TTC549 (cell line): ENCODE measurements around the gene LRP11.
A peak's percentile ranks its signal among the peaks of the same experiment; 100 is the strongest.
"Not testable (repeated sequence)": the region's sequence is repeated elsewhere in the genome, so short reads cannot be mapped to it uniquely, and the experiment has no call there.

Source experiments
- FAIRE-seq: peaks from 2 replicates; lab custom pipeline; 2012; peaks lifted over from hg19 to GRCh38; lab: Jason Lieb, UNC

The LRP11 gene

DNA sequence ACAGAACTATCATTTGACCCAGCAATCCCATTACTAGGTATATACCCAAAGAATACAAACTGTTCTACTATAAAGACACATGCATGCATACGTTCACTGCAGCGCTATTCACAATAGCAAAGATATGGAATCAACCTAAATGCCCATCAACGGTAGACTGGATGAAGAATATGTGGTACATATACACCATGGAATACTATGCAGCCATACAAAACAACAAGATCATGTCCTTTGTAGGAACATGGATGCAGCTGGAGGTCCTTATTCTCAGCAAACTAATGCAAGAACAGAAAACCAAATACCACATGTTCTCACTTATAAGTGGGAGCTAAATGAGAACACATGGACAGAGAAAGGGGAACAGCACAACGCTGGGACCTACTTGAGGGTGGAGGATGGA is 15.8 kb downstream of the LRP11 start:
- not testable (repeated sequence) for FAIRE-seq

DNA sequence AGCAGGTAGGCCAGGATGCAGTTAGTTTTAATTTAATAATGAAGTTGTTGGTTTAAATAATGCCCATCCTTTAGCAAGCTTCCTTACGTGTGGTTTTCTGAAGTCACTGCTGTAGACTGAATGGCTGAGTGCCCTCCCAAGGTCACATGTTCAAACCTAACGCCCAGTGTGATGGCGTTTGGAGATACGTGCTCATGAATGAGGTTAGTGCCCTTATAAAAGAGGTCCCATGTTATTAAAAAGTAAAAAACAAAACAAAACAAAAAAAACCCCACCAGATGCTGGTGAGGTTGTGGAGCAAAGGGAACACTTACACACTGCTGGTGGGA is 16.3 kb downstream of the LRP11 start:
- FAIRE-seq: no peak

DNA sequence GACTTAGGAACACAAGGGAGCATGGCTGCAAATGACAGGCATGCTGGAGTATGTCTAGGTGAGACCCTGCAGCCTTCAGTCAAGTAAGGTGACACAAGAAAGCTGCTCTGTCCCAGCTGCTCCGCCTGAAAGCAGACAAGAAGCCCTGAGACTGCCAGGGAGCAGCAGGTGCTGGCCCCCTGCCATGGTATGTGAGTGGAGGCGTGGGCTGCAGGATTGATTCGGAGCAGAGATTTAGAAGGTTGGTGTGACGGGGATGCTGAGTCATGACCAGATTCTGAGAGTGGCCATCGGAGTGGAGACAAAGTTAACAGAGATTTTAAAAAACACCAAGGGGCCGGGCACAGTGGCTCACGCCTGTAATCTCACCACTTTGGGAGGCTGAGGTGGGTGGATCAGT is 17.8 kb downstream of the LRP11 start:
- FAIRE-seq: no peak

DNA sequence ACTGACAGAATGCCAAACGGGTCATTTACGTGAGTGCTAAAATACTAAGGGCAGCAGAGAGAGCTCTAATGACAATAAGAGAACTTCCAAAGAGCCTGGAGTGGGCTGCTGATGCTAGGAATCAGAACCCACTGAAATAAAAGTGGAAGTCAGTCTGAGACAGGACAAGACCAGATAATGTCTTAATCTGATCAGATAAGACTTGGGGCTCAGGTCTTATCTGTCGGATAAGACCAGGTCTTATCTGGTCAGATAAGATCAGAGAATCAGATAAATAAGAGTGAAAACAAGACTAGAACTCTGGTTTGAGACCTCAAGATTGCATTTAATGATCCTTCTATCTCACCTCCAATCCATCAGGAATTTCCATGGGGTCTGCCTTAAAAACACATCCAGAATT is 18.6 kb downstream of the LRP11 start:
- no peak for FAIRE-seq

DNA sequence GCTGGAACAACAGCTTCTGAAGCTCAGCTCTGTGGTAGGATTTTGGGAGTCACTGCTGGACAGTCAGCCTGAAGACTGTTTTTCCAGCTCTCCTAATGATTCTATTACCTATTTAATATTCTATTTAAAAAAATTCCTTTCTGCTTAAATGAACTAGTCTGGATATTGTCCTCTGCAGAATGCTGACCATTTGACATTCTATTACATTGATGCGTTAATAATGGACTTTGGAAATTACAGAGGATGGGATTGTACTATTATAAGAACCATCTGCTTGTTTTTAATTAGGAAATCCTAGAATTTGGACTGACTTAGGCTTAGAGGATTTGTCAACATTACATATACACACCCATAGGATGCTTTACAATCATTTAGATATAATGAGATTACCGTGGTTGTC is 19.7 kb downstream of the LRP11 start:
- FAIRE-seq: no peak

DNA sequence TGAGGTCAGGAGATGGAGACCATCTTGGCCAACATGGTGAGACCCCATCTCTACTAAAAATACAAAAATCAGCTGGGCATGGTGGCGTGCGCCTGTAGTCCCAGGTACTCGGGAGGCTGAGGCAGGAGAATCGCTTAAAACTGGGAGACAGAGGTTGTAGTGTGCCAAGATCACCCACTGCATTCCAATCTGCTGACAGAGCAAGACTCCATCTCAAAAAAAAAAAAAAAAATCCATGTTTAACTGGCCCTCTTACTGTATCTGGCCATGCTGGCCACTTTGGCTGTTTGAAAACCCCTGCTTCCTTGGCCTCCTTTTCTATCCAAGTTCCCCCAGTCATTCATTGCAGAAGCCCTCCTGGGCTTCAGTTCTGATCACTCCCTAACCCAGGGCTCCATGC is 20.1 kb downstream of the LRP11 start:
- not testable (repeated sequence) for FAIRE-seq

DNA sequence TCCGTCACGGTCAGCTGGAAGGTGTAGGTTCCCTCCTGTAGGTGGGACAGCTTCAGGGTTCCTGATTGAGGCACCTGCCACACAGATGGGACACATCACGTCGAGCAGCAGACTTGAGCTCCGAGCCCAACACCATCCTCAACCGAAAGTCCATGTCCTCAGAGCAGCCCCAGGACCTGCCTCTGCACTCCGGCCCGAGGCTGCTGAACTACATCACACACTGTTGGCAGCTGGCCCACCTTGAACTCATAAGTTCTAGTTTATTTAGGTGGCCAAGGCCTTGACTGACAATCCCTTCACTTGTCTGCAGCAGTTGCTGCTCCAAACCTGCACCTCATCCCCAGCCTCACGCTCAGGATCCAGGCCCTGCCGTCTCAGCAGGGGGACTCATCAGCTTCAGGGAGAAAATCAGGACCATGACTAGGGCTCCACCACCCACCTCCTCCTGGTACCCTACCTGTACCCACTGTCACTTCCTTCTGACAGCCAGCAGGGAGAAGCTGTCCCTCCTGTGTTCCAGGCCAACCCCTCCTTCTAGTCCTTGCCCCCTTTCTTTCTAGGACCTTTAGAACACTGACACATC is 21.0 kb downstream of the LRP11 start:
- FAIRE-seq: no peak

DNA sequence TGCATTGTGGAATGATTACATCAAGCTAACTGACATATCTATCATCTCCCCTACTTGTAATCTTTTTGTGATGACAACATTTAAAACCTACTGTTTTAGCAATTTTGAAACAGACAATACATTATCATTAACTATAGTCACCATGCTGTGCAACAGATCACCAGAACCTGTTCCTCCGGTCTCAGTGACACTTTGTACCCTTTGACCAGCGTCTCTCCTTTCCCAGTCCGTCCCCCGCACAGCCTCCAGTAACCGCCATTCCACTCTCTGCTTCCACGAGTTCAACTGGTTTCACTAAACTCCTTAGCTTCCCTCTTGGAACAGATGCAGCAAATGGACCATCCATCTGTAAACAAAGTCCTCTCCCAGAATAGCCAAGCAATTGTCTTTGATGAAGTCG is 21.8 kb downstream of the LRP11 start:
- no peak for FAIRE-seq

DNA sequence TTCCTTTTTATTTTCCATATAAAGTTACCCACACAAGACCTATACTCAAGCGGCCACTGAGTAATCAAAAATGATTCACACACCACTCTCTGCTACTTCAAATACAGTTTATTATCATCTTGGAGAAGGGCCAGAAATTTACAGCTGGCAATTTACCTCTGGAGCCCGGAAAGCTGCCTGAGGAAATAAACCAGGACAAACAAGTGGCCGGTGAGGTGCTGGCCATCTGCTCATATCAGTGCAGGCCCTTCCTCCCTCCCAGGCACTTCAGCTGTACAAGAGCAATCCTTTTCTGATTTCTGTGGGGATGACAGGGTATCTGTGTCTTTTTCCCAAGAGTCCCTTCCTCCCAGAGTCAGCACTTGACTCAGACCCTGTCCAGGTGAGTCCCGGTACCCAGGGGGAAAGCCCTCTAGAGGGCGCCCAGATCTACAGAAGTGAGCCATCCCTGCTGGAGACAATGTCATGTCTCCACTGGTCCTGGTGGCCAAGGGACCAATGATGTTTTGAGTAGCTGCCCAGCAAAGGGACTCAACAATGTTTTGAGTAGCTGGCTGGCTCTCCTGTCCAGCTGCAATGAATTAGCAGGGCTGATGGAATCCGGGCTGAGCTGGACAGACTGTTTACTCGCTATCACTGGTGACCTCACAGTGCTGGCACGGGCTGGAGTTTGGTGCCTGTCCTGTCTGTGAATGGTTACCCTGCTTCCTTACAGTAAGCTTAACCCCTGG is 23.6 kb downstream of the LRP11 start:
- FAIRE-seq: no peak

DNA sequence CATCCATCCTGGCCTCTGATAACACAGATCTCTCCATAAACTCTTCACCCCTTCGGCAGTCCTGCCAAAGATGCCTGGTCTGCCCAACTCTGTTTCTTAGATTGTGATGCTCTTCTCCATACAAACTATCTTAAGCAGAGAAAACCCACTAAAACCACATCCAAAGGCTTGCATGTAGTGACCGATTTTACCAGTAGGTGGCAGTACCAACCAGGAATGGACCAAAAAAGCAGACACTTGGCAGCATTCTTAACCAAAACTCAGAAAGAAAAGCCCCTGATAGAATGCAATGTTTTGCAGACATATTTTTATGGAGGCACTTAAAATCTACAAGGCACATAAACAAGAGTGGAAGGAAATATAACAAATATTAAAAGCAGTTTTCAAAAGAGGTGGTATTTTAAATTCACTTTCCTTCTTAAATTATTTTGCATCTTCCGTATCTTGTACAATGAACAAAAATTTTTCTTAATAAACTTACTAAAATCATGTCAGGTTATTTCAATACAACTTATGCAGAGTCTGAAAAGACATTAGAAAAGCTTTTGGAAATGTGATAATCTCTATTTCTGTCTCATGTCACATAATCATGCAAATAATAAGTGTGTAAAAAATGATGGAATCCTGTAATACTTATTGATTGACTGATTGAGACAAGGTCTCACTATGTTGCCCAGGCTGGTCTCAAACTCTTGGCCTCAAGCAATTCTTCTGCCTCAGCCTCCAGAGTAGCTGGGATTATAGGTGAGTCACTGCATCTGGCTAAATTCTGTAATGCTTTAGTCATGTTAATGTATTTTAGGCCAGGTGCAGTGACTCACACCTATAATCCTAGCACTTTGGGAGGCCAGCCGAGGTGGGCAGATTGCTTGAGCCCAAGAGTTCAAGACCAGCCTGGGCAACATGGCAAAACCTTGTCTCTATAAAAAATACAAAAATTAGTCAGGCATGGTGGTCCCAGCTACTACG is 29.4 kb downstream of the LRP11 start:
- peak; percentile 38 for FAIRE-seq

DNA sequence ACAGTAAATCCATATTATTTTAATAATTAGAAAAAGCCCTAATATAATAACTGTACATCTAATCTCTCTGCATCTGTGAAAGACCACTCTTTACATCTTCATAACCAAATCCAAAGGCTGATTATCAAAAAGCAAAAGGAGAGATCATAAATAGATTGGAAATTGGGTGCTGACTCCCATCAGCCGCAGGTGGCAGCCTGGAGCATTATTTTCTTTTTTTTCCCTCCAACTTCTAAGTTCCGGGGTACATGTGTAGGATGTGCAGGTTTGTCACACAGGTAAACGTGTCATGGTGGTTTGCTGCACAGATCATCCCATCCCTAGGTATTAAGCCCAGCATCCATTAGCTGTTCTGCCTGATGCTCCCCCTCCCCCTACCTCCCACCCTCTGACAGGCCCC is 30.5 kb downstream of the LRP11 start:
- no peak for FAIRE-seq

DNA sequence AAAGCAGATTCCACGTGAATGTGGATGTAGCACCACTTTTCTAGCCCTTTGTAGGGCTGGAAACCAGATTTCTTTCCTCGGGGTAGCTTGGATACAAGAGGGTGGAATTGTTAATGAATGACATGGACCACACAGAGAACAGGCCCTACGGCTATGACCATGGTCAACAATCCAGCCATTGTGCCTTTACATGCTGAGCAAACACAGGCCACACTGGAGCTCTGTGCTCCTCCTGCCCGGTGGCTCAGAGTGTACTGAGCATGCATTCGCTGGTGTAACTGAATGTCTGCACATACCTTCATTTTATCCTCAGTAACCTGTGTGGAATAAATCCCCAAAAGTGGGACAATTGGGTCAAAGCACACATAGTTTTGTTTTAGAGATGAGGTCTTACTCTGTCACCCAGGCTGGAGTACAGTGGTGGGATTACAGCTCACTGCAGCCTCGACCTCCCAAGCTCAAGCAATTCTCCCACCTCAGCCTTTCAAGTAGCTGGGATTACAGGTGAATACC is 32.8 kb downstream of the LRP11 start:
- FAIRE-seq: no peak

DNA sequence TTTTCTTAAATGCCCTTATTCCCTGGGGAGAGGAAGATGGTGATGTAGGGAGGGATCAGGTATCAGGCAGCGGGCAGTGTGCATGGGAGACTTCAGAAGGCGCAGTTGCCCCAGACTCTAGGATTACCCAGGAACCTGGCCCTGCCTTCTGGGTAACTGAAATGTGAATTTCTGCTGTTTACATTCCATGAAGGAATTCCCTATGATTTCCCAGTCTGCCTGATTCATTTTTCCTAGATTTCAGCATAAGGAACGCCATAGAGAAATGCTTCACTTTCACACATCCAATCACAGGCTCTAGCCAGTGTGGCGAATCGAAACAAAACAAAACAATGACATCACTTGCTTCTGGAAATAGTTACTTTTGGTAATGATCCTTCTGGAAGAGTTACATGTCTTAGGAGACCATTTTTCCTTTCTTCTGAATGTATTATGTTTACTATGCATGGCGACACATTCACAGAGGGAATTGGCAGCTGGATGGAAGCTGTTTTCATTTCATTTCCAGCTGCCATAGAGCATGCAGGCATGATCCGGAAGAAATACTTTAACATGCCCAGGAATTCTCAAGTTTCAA is 33.3 kb downstream of the LRP11 start:
- no peak for FAIRE-seq

DNA sequence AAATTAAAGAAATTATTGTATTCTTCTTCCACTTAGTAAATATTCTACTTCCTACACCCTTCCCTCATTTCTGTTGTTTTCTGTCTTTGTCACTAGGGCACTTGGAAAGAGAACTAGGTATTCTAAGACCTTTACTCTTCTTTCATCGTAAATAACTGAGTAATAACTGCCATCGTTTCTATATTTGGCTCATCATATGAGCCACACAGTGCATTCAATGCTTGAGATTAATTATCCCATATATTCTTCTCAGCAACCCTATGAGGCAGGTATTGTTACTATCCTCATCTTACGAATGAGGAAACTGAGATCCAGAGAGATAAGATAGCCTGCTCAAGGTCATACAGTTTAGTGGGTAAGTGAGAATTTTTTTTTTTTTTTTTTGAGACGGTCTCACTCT is 38.9 kb downstream of the LRP11 start:
- no peak for FAIRE-seq

DNA sequence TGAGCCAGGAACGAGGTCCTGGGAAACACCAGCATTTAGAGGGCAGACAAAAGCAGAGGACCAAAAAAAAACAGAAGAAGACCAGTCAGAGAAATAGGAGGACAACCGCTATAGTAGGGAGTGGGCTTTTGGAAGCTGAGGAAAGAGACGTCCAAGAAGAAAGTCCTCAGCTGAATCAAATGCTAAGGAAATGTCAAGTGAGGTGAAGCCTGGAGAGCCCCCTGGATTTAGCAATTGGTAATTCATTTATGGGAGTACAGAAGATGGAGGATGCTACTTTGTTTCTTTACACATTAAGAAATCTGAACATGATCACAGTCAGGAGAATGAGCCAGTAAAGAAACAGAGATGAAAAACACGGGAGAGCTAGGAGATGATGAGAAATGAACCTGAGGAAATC is 41.1 kb downstream of the LRP11 start:
- no peak for FAIRE-seq

DNA sequence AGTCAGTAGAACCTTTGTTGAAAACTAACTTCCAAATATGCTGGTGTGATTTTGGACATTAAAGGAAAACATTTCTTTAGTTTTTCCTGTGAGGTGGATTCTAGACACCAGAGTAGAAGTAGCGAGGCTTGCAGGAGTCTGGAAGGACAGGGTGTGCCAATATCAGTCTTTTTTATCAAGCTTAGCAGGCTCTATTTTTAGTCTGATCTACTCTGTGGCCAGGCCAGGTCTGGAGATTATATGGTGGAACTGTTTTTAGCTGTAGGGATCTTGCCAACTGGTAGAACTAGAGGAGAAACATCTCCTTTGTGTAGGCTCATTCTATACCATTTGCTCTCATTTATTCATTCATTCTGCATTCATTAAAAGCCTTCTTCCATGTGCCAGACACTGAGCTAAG is 42.7 kb downstream of the LRP11 start:
- FAIRE-seq: no peak

DNA sequence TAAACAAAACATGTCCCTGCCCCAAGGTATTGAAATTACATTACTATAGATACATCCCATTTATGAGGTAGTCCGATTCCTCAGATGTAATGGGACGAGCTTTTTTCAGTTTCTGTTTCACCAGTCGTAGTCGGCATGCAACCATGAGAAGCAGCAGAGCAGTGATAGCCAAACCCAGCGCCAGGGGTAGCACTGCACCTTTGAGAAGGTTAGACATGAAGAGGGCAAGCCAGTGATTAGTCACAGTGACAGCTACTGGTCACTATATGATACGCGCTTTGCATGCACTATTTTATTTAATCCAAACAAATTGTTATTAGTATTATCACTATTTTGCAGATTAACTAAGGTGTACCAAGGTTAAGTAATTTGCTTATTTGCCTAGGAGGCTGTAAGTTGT is 43.7 kb downstream of the LRP11 start:
- FAIRE-seq: no peak

DNA sequence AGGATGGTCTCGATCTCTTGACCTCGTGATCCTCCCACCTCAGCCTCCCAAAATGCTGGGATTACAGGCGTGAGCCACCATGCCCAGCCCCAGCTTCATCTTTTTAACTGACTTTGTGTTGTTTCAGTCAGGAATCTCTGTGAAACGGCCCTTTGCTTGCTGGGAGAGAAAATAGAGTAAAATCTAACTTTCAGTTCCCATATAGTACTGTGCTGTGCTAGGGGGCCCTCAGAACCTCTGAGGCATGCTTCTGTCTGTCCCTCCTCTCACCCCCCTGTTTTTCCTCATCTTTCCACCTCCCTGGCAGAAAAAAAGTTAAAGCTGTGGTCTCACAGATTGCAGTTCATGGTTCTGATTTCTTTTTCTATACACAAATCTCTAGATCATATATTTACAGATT is 48.4 kb downstream of the LRP11 start:
- no peak for FAIRE-seq

DNA sequence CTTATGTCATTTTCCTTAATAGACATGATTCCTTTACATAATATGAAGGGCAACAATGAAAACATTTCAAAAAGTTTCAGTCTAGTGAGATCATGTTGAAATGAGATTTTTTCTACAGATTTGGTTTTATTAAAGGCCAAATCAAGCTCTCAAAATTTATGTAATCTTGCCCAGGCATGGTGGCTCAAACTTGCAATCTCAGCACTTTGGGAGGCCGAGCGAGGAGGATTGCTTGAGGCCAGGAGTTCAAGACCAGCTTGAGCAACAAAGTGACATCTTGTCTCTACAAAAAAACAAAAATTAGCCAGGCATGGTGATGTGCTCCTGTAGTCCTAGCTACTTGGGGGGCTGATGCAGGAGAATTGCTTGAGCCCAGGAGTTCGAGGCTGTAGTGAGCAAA is 50.8 kb downstream of the LRP11 start:
- no peak for FAIRE-seq

DNA sequence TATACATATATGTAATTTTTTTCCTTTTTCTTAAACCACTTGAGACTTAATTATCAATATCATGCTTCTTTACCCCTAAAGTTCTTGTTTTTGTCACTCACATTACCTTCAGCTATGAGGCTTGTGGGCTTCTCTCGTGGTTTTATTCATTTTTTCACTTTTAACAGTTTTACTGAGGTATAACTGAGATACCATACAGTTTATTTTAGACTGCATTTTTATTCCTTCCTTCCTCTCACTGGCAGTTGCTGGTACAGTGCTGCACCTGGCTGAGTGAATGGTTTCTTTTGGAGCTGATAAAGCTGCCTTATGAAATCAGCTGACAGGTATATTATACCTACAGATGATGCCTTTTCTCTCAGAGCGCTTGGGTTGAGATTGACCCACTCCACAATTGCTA is 54.4 kb downstream of the LRP11 start:
- FAIRE-seq: no peak

DNA sequence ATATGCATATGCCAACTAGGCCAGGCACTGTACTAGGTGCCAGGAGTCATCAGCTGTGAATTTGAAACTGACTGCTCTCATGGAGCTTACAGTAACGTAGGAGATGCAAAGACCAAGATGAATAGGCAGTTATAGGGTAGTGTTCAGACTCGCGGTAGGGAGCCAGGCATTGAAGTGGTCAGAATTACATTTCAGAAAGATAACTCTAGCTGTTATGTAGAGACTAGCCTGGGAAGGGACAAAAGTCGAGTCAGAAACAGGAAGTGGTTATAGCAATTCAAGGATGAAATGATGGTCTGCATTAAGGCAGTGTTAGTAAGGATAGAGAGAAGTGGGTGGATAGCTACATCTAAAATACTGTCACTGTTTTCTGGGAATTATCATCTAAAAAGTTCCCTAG is 58.0 kb downstream of the LRP11 start:
- no peak for FAIRE-seq

DNA sequence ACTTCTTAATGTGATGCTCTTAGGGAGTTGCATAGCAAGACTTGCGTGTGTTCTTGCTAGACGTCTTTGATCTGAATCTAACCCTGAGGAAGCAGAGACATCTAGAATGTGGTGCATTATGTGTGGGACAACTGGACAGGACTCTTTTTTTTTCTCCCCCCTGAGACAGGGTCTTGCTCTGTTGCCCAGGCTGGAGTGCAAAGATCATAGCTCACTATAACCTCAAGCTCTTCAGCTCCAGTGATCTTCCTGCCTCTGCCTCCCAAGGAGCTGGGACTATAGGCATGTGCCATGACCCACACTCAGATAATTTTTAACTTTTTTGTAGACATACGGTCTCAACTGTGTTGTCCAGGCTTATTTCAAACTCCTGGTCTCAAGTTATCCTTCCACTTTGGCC is 80.6 kb downstream of the LRP11 start:
- FAIRE-seq: no peak

DNA sequence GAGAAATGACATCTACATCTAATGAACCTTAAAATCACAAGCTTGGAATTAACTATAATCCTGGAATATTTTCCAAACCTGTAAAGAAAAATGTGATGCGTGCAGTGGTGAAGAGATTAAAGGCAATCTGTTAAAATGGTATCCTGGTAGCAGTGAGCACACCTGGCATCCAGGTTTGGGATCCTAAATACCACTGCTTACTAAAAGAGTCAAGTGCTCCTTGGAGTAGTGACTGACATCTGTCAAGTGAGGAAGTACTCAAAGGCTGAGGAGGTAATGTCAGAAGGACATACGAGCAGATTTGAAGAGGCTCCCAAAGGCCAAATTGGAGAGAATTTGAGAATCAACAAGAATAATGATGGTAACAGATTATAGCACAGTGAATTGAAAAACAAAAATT is 81.8 kb downstream of the LRP11 start:
- no peak for FAIRE-seq
